Prostate gland (tissue), 2 donors: ENCODE measurements around the gene CCDC192.

ENCODE experiments used
- POLR2A ChIP-seq: fragments of 450-650 bp; IDR thresholded peaks from one replicate; pipeline ENCODE4 v1.6.1; 2016; ENCODE audit warnings: antibody characterized with exemption, mild to moderate bottlenecking
- POLR2AphosphoS5 ChIP-seq: sonication (generic); formaldehyde crosslinking; IDR thresholded peaks from one replicate; pipeline ENCODE4 v1.6.1; 2017; ENCODE audit warnings: antibody characterized with exemption
- TF ChIP-seq, protein P1 (sequence below), 4 experiments: fragments of 200-600 bp in 2 of 4; fragments of 450-650 bp in 2 of 4; sonication (generic) in 2 of 4; IDR thresholded peaks; 1 replicate in 3 of 4; 2 replicates in 1 of 4; pipeline ENCODE4 v1.5.1; 2016 to 2019; ENCODE audit warnings: antibody characterized with exemption in 4 of 4, mild to moderate bottlenecking in 2 of 4, moderate library complexity in 2 of 4

DNA sequence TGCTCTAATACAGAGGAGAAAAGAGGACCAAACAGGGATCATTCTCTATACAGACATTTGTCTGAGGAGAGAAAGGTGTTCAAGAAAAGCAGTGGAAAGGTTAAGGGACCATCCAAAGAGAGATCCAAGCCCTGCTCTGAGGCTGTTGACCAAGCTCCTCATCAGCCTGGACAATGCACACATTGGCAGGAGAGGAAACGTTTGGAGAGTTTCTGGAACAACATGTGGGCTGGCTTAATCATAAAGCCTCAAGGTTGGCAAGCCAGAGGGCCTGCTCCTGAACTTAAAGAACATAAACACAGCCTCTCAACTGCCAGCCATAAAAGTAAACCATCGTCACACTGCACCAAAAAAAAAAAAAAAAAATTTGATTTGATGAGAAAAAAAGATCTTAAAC is 196.0 kb downstream of the CCDC192 start:
- TF ChIP-seq, protein P1, sequence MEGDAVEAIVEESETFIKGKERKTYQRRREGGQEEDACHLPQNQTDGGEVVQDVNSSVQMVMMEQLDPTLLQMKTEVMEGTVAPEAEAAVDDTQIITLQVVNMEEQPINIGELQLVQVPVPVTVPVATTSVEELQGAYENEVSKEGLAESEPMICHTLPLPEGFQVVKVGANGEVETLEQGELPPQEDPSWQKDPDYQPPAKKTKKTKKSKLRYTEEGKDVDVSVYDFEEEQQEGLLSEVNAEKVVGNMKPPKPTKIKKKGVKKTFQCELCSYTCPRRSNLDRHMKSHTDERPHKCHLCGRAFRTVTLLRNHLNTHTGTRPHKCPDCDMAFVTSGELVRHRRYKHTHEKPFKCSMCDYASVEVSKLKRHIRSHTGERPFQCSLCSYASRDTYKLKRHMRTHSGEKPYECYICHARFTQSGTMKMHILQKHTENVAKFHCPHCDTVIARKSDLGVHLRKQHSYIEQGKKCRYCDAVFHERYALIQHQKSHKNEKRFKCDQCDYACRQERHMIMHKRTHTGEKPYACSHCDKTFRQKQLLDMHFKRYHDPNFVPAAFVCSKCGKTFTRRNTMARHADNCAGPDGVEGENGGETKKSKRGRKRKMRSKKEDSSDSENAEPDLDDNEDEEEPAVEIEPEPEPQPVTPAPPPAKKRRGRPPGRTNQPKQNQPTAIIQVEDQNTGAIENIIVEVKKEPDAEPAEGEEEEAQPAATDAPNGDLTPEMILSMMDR (IDR thresholded peaks at IDR 0.05), result no peak
- TF ChIP-seq POLR2AphosphoS5 (no peak), POLR2A (no peak)
